GDM1 (cell line): ENCODE results near the gene DENND1C.
A peak's percentile ranks its signal among the peaks of the same experiment; 100 is the strongest.
"Not testable (repeated sequence)": the region's sequence is repeated elsewhere in the genome, so short reads cannot be mapped to it uniquely, and the experiment has no call there.

Experiments
- DNase-seq: peaks from one replicate; lab custom pipeline; 2025; lab: John Stamatoyannopoulos, UW

Gene DENND1C

DNA sequence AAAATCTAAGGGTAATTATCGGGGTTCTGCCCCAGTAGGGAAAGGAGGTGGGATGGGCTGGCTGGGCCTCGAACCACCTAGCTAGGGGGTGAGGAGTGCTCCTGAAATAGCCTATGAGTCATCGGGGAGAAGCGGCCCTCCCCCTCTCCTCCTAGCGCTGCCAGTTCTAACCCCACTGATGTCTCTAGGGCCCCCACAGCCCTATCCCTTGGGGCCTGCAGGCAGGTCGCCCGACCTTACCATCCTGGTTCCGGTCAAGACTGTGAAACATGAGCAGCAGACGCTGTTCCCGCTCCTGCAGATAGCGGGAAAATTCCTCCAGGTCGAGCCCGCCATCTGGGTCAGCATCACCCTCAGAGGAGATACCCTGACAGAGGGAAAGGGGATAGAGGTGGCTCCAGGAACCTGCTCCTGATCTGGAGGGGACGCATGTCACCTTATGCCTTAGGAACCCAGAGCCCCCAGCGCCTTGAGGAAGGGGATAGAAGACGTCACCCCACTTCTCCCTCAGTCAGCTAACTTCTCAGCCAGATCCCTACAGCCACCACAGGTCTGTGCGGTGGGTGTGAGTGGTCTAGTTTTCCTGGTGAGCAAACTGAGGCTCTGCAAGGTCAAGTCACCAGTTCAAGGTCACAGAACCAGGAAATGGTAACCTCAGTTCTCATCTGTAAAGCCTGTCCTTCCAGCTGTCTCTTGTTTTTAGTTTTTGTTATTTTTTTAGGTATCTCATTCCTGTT lies 23.5 kb downstream of the DENND1C start:
- DNase-seq: no peak

DNA sequence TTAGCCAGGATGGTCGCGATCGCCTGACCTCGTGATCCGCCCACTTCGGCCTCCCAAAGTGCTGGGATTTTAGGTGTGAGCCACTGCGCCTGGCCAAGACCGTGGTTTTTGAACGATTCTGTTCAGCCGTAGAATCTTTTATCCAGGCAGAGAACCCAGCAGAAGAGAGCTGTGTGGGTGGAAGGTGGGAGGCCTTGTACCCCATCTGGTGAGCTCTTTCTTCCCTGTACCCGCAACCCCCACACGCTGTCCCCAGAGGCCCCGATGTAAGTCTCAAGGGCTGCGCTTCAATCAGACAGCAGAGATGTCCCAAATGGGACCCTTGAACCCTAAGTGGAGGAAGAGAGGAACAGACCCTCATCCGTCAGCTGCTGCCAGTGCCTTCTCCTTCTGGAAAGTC lies 25.7 kb downstream of the DENND1C start:
- no peak for DNase-seq

DNA sequence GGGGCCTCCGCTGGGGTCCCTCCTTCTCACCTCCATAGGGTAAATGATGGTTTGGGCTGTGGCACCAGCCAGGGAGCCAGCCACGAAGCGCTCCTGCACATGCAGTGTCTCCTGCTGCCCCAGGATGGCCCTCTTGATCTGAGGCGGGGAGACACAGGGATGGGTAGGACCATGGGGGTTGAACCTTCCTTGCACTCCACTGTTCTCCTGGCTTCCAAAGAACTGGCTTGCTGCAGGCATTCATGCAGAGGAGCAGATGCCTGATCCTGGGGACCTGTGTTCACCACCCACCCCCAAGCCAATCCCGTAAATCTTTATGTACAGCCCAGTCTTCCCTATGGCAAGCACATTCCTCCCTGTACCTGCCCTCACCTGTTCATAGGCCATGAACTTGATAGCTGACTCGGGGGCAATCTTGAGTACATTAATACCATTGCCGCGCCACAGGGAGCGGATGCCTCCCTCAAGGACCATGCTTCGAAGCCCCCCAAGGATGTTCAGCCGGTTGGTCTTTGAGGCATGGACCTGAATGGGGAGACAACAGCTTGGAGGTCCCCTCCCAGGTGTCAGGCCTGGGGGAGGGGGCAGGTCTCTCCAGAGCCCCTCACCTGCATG lies 27.5 kb downstream of the DENND1C start:
- DNase-seq: no peak

DNA sequence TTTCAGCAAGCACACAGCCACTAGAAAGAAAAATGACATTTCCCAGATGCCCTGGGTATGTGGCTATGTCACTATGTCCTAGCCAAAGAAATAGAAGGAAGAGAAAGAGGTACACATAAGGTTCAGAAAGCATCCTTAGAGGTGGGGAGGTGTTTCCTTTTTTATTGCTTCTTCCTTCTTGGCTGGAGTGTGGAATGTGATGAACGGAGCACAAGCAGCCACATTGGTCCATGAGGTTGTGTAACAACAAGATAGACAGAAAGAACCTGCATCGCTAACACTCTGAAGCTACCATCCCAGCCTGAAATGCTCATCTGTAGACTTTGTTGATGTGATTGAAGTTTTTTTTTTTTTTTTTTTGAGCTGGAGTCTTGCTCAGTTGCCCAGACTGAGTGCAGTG lies 28.7 kb downstream of the DENND1C start:
- no peak for DNase-seq

DNA sequence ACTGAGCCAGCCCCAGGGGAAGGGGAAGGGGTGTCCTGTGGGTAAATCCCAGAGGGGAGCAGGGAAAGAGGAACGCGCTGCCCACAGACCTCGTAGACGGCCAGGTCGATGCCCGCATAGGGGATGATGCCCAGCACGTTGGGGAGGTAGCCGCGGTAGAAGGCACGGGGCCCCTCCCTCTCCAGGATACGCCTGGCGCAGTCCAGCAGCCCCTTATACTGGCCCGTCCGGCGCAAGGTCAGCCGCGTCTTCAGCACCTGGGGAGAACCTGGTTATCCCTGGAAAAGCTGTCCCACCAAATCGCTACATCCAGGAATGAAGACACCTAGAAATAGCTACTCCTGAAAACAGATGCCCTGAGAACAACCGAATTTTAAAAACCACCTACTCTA lies 29.4 kb downstream of the DENND1C start:
- no peak for DNase-seq

DNA sequence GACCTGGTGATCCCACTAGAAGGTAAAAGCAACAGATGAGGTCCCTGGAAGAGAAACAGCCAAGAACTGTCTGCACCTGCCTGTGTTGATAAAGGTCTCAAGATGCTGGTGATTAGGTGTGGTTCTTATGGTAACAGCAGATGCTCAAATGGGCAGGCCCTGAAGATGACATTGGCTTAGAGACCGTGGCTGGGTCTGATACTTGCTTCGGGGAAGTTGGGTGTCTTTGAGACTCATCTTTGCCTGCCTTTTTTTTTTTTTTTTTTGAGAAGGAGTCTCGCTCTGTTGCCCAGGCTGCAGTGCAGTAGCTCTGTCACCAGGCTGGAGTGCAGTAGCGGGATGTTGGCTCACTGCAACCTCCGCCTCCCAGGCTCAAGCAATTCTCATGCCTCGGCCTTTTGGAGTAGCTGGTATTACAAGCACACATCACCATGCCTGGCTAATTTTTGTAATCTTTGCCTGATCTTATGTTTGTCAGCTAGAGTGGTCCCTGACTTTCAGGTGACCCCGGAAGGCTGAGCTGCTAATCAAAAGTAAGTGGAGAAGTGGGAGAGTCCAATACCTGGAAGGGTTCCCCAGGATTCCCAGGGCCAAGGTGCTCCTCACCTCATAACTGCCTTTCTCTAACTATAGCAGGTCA lies 29.9 kb downstream of the DENND1C start:
- DNase-seq: no peak

DNA sequence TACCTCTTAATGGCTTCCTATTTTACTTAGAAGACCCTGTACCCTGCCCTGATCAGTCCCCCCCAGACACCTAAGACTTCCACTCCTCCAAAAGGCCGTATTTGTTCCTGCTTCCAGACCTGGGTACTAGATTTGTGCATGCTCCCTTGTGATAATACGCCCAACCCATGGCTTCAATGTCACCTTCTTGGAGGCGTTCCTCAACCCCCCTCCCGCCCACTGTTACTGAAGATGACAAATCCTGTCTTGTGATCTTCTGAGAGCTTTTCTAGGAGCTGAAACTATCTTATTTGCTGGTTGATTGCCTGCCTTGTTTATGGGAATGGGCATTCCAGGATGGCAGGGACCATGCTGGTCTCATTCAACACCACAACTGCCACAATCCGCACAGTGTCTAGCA lies 31.4 kb downstream of the DENND1C start:
- no peak for DNase-seq

DNA sequence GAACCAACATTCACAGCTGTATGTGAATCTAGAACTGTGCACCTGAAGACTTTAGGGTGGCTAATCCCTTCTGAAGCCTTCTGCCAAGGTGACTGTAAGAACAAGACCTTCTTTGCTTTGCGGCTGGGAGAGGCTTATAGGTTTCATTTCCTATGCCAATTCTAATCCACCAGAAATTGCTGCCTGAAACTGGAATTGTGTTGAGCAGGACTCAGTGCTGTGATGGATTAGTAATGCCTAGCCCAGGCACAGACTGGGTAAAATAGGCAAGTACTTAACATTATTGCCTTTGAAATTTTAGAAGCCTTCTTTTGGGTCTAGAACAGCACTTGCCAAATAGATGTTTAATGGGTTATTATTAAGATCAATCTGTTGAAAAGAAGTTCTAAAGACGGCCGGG lies 33.5 kb downstream of the DENND1C start:
- DNase-seq: no peak

DNA sequence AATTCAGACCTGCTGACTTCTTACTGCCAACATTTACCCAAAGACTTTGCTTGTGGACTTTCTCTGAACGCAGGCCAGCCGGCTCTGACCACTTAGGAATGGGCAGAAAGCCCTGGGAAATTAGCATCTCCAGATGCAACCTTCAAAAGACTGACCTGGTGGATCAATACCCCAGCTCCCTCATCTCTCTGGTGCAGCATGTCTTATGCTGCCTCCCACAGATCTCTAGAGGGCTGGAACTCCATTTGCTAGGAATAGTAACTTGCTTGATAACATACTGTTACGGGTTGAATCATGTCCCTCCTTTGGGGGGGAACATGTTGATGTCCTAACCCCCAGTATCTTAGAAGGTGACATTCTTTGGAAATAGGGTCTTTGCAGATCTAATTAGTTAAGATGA lies 35.1 kb downstream of the DENND1C start:
- DNase-seq: no peak

DNA sequence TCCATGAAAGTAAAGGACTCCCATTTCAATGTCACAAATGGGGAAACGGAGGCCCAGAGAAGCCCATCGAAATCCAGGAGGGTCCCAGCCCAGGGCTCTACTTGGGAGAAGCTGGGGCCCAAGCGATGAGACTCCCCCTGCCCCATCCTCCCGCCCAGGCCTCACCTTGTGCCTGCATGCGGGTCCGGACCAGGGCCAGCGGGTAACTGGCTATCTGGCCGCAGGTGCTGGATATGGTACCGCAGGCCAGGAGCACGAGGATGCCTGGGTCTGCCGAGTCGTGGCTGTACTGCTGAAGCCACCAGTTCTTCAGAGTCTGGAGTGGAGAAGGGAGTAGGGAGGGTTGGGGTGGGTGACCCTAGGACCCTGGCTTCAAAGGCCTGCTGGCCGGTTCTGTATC lies 37.6 kb downstream of the DENND1C start:
- no peak for DNase-seq

DNA sequence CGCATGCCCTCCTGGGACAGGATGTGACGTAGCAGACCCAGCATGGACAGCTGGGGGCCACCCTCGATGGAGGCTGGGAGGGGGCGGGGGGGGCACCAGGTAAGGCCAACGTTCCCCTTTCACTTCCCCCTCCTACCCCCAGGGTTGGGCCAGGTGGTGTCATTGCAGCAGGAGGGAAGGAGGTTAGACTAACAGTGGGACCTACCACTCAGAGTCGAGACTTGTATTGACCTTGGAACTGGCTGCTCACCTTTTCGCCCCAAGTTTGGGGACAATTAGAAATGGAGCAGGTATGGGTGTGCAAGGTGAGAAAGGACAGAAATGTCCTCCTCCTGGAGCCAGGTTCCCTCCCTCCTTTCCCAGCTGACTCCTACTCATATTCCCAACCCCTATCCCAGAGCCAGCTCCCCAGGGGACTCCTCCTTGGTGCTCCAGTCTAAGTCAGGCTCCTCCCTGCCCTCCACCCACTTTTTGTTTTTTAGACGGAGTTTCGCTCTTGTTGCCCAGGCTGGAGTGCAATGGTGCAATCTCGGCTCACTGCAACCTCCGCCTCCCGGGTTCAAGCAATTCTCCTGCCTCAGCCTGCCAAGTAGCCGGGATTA lies 39.4 kb downstream of the DENND1C start:
- no peak for DNase-seq

DNA sequence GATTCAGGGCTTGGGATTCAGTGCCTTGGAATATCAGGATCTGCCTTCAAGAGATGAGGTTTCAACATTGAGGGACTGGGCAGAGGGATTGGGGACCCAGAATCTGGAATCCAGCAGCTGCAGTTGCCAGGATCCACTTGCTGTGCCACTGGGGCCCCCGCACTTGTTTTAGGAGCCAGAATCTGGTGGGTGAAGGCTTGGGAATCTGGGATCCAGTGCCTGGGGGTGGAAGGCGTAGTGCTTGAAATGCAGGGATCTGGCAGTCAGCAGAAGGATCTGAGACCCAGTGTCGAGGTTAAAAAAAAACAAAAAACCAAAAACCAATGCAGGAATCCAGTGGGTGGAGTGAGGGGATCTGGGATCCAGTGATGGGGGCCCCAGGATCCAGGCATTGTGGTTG lies 40.7 kb downstream of the DENND1C start:
- no peak for DNase-seq

DNA sequence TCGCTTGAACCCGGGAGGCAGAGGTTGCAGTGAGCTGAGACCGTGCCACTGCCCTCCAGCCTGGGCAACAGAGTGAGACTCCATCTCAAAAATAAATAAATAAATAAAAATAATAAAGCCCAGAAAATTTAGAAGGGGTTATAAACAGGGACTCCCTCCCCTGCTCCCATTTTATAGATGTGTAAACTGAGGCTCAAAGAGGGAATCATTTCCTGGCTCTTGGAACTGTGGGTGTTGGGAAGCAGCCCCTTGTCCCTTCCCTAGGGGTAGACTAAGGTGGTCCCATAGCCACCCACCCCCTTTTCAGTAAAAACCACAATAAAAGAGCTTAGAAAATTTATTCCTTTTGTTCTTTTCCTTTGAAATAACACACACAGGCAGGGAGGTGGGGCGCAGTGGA lies 41.8 kb downstream of the DENND1C start:
- no peak for DNase-seq

DNA sequence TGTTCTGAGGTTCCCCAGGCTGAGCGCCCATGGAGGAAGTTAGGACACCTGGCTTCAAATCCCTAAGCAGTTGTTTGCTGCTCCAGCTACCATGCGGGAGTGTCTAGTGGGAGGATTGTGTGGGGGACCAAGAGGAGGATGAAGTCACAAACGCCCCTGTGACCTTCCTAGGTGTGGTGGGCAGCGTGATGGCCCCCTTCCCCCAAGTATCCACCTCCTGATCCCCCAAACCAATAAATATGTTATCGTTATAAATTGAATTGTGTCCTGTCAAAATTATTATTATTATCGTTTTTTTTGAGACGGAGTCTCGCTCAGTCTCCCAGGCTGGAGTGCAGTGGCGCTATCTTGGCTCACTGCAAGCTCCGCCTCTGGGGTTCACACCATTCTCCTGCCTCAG lies 47.9 kb downstream of the DENND1C start, which contains the start of gene SLC25A41:
Gene SLC25A41 (minus strand): TSS at position 101 of the 400 bp plus-strand sequence. CDS start 70 bp downstream, at position 31.
- no peak for DNase-seq

DNA sequence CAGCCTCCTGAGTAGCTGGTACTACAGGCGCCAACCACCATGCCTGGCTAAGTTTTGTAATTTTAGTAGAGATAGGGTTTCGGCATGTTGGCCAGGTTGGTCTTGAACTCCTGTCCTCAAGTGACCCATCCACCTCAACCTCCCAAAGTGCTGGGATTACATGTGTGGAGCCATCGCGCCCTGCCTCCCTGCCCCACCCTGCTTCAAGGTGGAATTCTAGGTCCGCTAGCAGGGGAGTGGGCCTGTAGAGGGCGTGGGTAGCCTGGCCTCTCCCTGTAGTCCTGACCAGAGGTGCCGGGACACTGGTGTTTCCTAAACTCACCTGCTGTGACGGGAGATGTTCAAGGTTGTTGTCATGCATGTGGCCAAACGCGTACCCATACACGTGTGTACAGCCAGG lies 48.4 kb downstream of the DENND1C start:
- no peak for DNase-seq

DNA sequence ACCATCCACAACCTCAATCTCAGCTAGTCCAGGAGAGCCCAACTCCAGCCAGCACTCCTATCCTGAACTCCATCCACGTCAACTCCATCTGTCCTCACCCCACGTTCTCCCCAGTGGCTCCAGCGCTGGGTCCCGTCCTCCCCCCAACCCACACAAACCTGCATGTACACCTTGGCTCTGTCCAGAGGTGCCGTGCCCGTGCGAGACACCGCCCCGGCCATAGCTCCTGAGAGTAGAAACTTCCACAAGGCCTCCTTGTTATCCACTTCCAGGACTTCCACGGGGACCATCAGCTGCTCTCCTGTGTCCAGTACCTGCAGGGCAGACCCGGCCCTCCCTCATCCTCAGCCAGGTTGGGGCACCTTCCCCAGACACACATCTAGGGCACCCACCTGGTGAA lies 49.7 kb downstream of the DENND1C start:
- no peak for DNase-seq

DNA sequence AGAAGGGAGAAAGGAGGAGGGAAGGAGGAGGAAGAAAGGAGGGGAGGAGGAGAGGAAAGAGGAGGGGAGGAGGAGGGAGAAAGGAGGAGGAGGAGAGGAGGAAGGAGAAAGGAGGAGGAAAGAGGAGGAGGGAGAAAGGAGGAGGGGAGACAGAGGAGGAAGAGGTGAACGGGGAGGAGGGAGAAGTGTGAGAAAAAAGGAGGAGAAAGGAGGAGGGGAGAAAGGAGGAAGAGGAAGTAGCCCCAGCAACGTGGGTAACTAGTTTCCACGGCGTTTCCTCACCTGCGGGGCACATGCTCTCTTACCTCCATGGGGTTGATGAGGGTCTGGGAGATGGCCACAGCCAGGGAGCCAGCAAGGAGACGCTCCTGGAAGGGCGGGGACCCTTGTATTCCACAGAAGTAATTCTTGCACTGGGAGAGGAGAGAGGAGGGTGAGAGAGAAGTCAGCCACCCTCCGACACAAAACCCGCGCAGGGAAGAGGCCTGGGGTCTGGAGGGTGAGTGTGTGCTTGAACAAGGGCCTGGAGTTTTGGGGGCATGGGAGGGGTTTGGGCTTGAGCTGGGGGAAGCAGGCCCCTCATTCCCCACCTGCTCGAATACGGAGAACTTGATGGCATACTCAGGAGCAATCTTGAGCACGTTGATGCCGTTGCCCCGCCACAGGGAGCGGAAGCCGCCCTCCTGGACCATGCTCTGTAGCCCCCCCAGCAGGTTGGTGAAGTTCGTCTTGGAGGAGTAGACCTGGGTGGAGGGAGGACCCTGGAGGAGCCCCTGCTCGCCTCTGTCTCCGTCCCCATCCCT lies 52.0 kb downstream of the DENND1C start:
- DNase-seq: no peak

DNA sequence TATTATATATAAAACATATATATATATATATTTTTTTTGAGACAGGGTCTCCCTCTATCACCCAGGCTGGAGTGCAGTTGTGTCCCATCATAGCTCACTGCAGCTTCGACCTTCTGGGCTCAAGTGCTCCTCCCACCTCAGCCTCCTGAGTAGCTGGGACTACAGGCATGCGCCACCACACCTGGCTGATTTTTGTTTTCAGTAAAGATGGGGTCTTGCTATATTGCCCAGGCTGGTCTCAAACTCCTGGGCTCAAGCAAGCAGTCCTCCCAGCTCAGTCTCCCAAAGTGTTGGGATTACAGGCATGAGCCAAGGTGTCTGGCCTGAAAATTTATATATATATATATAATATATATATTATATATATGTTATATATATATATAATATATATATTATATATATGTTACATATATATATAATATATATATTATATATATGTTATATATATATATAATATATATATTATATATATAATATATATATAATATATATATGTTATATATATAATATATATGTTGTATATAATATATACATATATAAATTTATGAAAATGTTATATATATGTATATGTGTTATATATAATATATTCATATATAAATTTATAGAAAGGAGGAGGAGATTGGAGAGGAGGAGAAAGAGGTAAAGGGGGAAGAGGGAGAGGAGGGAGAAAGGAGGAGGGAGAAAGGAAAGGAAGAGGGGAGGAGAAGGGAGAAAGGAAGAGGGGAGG lies 52.7 kb downstream of the DENND1C start:
- DNase-seq: not testable (repeated sequence)

DNA sequence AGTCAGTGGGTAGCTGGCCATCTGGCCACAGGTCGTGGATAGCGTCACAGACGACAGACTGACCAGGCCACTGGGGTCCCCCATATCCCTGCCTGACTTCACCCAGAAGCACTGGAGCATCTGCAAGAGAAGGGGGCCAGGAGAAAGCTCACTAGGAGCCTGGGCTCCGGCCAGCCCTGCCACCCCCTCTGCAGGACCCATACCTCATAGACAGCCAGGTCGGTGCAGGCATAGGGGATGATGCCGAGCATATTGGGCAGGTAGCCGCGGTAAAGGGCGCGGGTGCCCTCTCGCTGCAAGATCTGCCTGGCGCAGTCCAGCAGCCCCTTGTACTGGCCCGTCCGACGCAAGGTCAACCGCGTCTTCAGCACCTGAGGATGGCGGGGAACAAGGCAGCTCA lies 54.5 kb downstream of the DENND1C start:
- DNase-seq: no peak

DNA sequence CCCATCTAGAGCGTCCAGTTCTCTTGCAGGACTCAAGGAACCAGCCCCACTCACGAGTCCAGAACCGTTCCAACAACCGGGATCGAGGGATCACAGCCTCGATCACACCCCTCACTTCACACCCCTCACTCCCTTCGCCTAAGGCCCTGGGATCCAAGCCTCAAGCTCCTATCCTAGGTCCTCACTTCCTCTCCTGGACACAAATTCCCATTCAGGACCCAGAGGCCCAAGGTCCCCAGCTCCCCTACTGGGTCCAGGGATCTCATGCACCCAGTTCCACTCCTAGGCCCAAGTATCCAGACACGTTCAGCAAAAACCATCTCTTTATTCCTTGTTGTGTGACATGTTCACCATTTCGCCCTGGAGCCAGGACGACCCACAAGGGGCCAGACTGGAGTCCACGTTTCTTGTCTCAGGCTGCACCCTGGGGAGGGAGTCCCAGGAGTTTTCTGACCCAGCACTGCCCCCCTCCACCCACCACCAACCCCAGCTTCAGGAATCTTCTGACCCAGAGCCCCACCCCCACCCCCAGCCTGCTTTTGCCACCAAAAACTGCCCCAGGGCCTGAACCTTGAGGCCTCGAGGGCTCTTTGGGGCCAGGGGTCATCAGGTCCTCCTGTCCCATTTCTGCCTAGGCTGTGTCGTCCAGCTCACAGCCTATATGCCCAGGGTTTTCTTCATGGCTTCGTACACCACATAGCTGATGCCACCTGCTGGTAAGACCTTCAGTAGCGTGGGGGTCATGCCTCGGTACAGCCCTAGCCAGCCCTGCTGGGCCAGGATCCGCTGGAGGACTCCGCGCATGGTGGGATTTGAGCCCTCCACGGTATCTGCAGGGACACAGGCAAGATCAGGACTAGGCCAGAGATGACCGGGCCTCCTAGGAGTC lies 55.6 kb downstream of the DENND1C start:
- peak; percentile 48 for DNase-seq
